Measurements from ENCODE around the gene IL4R.

IL4R gene

DNA sequence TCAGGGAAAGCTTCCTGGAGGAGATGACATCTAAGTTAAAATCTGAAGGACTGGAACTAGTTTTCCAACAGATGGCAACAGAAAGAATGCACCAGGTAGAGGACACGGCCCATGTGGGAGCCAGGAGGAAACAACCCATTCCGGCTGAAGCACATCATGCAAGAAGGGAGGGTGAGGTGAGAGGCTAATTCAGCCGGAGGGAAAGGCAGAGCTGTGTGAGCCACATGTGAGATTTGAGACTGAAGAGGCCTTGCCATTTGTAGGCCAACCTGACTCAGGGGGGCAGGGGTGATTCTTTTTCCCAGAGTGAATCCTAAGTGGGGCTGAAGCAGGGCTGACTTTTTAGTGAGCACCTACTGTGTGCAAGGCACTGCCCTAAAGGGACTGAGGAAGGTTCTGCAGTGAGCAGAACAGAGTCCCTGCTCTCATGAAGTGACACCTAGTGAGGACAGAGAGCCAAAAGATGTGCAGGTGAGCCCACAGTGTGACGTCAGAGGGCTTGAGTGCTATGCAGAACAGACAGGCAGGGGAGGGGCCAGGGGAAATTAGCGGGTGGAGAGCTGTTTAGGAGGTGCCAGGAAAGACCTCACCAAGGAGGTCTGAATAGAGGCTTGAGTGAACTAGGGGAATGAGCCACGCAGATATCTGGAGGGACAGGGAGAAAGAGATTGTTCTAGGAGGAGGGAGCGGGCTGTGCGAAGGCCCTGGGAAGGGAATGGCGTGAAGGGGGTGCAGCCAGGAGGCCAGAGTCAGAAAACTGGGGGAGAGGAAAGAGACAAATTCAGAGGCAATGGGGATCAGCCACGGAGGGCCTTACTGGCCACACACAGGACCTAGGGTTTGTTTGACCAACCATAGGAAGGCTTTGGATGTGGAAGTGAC, 68.4 kb downstream of the IL4R start:
- no peak overlapping the region for H3K4me3 ChIP-seq (ENCODE audit: low read depth, low read length)
- no peak for DNase-seq (ENCODE audit: low read depth)
- TF ChIP-seq, protein P1, sequence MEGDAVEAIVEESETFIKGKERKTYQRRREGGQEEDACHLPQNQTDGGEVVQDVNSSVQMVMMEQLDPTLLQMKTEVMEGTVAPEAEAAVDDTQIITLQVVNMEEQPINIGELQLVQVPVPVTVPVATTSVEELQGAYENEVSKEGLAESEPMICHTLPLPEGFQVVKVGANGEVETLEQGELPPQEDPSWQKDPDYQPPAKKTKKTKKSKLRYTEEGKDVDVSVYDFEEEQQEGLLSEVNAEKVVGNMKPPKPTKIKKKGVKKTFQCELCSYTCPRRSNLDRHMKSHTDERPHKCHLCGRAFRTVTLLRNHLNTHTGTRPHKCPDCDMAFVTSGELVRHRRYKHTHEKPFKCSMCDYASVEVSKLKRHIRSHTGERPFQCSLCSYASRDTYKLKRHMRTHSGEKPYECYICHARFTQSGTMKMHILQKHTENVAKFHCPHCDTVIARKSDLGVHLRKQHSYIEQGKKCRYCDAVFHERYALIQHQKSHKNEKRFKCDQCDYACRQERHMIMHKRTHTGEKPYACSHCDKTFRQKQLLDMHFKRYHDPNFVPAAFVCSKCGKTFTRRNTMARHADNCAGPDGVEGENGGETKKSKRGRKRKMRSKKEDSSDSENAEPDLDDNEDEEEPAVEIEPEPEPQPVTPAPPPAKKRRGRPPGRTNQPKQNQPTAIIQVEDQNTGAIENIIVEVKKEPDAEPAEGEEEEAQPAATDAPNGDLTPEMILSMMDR (IDR thresholded peaks at IDR 0.05; ENCODE audit: low read depth, low read length, missing control alignments): no peak

DNA sequence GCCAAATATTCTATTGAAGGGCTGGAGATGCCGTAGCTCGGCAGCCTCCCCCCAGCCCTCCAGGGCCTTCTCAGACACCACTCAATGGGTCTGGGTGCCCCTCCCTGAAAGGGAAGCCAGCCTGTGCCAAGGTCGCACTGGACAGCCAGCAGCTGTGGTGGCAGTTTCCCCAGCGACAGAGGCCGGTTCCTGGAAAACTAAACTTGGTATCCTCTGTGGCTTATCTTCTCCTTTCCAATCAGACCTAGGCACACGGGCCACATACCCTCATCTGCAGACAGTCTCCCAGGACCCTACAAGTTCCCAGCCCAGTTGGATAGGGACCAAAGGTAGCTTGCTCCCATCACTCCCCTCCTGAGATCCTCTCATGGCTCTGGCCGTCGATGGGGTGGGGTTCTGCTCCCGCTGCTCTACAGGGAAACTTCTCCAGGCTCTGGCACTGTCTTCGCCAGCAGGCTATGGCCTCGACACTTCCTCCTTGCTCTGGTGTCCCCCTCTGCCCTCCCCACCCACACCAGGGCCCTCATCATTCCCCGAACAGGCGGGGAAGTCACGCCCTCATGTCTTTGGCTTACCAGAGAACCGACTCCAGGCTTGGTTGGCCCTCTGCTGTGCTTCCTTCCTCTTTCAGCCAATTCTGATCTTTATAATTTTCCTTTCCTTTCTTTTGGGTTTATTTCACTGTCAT, 69.9 kb downstream of the IL4R start:
- TF ChIP-seq, protein P1 (IDR thresholded peaks at IDR 0.05; ENCODE audit: low read depth, low read length, missing control alignments): no peak
- DNase-seq (ENCODE audit: low read depth): no peak
- no peak overlapping the region for H3K4me3 ChIP-seq (ENCODE audit: low read depth, low read length)

DNA sequence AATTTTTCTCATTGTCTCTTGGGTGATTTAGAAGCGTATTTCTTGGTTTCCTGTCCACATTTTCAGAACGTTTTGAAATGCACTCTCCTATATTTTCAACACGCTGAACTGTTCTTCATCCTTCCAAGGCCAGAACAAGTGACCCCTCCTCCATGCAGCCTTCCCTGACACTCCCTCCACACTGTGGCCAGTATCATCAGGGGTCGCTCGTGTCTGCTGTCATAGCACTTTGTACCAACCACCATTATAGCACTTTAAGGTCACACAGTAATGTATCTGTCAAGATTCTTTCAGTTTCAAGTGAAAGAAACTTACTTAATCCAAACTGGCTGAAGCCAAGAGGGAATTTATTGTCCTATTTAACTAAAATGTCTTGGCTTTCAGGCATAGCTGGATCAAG, 70.7 kb downstream of the IL4R start:
- TF ChIP-seq, protein P1 (IDR thresholded peaks at IDR 0.05; ENCODE audit: low read depth, low read length, missing control alignments): no peak
- no peak overlapping the region for H3K4me3 ChIP-seq (ENCODE audit: low read depth, low read length)
- no peak for DNase-seq (ENCODE audit: low read depth)

DNA sequence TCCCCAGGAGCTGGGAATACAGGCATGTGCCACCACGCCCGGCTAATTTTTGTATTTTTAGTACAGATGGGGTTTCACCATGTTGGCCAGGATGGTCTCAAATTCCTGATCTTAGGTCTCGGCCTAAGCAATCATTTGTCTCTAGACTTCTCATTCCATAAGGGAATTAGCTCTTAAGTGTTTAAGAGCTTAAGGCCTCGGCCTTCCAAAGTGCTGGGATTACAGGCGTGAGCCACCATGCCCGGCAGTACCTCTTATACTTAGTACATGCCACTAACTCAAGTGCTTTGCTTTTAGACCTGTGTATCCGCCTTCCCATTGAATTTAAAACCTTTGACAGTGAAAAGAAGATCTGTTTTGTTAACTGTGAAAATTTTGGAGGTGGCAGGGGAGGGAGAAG, 71.6 kb downstream of the IL4R start:
- DNase-seq (ENCODE audit: low read depth): no peak
- H3K4me3 ChIP-seq (ENCODE audit: low read depth, low read length): no peak overlapping the region
- TF ChIP-seq, protein P1 (IDR thresholded peaks at IDR 0.05; ENCODE audit: low read depth, low read length, missing control alignments): no peak

DNA sequence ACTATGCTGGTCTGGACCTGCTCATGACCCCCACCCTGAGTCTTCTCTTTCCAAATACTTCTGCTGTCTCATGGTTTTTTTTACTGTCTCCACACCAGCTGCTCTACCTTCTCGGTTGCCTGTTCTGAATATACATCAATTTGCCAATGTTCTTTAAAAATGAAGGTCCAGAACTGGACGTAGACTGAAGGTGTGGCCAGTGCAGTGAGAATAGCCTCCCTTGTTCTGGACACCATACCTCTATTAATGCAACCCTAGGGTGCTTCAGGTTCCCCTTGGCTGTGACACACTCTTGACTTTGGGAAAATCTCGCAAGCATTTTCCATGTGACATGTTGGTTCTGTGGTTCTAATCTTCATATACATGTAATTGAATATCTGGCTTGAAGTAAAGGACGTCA, 72.9 kb downstream of the IL4R start:
- no peak overlapping the region for H3K4me3 ChIP-seq (ENCODE audit: low read depth, low read length)
- DNase-seq (ENCODE audit: low read depth): no peak
- TF ChIP-seq, protein P1 (IDR thresholded peaks at IDR 0.05; ENCODE audit: low read depth, low read length, missing control alignments): no peak

DNA sequence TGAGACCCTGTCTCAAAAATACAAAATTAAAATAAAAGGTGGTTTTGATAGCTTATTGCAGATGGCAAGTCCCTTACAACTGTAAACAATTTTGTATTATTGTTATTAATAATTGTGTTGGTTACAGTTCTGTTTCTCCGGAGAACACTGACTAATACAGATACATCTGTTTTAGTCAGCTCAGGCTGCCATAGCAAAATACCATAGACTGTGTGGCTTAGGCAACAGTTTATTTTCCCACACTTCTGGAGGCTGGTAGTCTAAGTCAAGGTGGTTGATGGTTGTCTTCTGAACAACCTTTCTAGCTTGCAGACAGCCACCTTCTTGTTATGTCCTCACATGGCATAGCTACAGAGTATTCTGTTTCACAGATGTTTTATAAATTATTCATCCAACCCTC, 74.0 kb downstream of the IL4R start:
- no peak for DNase-seq (ENCODE audit: low read depth)
- TF ChIP-seq, protein P1 (IDR thresholded peaks at IDR 0.05; ENCODE audit: low read depth, low read length, missing control alignments): no peak
- no peak overlapping the region for H3K4me3 ChIP-seq (ENCODE audit: low read depth, low read length)
